Nephron progenitor cell (in vitro differentiated cells): ENCODE results near the gene CSMD2.
A peak's percentile ranks its signal among the peaks of the same experiment; 100 is the strongest.
"Not testable (repeated sequence)": the region's sequence is repeated elsewhere in the genome, so short reads cannot be mapped to it uniquely, and the experiment has no call there.

Experiments
- DNase-seq: peaks from one replicate; pipeline ENCODE4 v3.0.0; 2021
- H3K27ac Mint-ChIP-seq: 2 replicates; pipeline ENCODE4 v1.8.0; 2021; ENCODE audit warnings: mild to moderate bottlenecking, moderate library complexity, mixed read lengths
- H3K27me3 Mint-ChIP-seq: 2 replicates; pipeline ENCODE4 v1.8.0; 2021; ENCODE audit warnings: mild to moderate bottlenecking, low read depth, mixed read lengths; ENCODE audit not compliant: poor library complexity
- H3K36me3 Mint-ChIP-seq: 2 replicates; pipeline ENCODE4 v1.8.0; 2021; ENCODE audit warnings: low read depth, mixed read lengths
- H3K4me1 Mint-ChIP-seq: 2 replicates; pipeline ENCODE4 v1.8.0; 2021; ENCODE audit warnings: mixed read lengths
- H3K4me3 Mint-ChIP-seq: 2 replicates; pipeline ENCODE4 v1.8.0; 2021; ENCODE audit warnings: mild to moderate bottlenecking, moderate library complexity, mixed read lengths
- H3K9me3 Mint-ChIP-seq: 2 replicates; pipeline ENCODE4 v1.8.0; 2021; ENCODE audit warnings: mild to moderate bottlenecking, moderate library complexity, mixed read lengths
- TF ChIP-seq, protein P1 (sequence below): fragments of 200-600 bp; sonication (generic); IDR thresholded peaks from 2 replicates; pipeline ENCODE4 v1.5.0; 2021; ENCODE audit warnings: antibody characterized with exemption

CSMD2 gene

DNA sequence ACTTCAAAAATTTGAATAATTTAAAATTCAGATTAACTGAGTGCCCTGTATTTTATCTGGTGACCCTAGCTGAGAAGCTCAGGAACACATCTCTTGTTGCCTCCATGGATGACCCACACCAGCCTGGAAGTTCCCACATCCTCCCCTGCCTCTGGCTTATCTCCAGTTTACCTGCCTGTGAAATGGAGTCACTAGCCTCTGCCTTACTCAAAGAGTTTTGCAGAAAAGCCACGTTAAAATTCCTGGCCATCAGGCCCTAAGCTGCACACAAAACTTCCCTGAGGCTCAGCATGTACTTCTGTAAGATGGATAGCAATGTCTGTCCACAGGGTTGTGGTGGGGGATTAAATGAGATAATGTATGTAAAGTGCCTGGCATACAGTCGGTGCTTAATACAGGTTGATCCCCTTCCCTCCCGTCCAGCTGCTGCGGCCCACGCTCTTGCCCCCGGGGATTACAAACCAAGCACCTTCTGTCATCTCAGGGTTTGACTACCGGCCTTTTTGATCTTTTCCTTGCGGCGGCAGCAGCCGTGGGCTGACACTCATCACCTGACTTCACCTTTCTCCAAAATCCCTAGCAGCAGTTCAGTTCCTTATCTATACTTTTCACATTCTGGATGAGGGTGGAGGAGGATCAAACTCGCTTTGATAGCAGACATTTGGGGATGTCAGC lies 136.5 kb downstream of the CSMD2 start:
- TF ChIP-seq, protein P1, sequence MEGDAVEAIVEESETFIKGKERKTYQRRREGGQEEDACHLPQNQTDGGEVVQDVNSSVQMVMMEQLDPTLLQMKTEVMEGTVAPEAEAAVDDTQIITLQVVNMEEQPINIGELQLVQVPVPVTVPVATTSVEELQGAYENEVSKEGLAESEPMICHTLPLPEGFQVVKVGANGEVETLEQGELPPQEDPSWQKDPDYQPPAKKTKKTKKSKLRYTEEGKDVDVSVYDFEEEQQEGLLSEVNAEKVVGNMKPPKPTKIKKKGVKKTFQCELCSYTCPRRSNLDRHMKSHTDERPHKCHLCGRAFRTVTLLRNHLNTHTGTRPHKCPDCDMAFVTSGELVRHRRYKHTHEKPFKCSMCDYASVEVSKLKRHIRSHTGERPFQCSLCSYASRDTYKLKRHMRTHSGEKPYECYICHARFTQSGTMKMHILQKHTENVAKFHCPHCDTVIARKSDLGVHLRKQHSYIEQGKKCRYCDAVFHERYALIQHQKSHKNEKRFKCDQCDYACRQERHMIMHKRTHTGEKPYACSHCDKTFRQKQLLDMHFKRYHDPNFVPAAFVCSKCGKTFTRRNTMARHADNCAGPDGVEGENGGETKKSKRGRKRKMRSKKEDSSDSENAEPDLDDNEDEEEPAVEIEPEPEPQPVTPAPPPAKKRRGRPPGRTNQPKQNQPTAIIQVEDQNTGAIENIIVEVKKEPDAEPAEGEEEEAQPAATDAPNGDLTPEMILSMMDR = no peak
- no peak for DNase-seq
- Mint-ChIP-seq H3K27ac (peak overlapping the region; percentile 65), H3K27me3 (peaks cover 4% of the 10 kb centered on the region), H3K9me3 (no peaks in the 10 kb centered on the region), H3K4me1 (no peaks in the 10 kb centered on the region), H3K4me3 (no peak overlapping the region), H3K36me3 (no peaks in the 10 kb centered on the region)

DNA sequence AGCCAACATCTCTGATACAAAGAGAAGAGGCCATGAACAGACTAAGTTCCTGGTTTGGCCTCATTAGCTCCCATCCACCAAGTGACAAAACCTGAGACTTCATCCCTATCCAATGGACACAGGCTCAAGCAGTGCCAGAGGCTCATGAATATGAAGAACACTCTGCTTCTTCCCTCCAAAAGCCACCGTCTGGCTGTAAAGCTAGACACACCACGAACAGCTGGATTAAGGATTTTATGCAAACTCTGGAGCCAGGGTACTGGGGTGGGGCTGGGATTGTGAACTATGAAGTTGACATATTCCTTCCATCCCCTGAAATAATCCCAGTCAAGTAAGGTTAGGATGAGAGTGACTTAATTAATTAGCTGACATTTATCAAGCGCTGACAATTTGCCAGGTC lies 139.4 kb downstream of the CSMD2 start:
- H3K4me1 Mint-ChIP-seq = no peaks in the 10 kb centered on the region
- peaks cover 7% of the 10 kb centered on the region for H3K27me3 Mint-ChIP-seq

DNA sequence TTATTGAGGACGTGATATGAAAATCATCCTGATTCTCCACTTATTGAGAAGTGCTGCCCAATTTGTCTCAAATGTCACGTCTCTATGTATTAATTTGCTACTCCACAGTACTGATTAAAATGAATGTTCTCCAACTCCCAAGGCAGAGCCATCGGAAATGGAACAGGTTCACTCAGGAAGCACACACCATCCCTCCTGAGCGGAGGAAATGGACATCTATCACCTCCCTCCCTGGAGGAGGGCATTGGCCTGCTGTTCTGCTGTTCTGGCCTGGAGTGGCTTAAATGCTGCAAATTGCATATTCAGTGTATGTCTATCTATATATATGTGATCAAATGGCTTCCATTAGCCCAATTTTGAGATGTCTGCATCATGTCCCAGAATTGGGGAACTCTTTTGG lies 140.5 kb downstream of the CSMD2 start:
- peaks cover 7% of the 10 kb centered on the region for H3K27me3 Mint-ChIP-seq
- H3K36me3 Mint-ChIP-seq = no peaks in the 10 kb centered on the region
- H3K4me3 Mint-ChIP-seq = no peak overlapping the region
- no peak for DNase-seq
- no peaks in the 10 kb centered on the region for H3K4me1 Mint-ChIP-seq
- H3K27ac Mint-ChIP-seq = no peak overlapping the region
- TF ChIP-seq, protein P1 = no peak
- no peaks in the 10 kb centered on the region for H3K9me3 Mint-ChIP-seq

More for the DNA sequence above, 139.4 kb downstream of the CSMD2 start:
- Mint-ChIP-seq H3K9me3 (no peaks in the 10 kb centered on the region), H3K36me3 (no peaks in the 10 kb centered on the region), H3K4me3 (no peak overlapping the region), H3K27ac (no peak overlapping the region)
- TF ChIP-seq, protein P1 = no peak
- no peak for DNase-seq

DNA sequence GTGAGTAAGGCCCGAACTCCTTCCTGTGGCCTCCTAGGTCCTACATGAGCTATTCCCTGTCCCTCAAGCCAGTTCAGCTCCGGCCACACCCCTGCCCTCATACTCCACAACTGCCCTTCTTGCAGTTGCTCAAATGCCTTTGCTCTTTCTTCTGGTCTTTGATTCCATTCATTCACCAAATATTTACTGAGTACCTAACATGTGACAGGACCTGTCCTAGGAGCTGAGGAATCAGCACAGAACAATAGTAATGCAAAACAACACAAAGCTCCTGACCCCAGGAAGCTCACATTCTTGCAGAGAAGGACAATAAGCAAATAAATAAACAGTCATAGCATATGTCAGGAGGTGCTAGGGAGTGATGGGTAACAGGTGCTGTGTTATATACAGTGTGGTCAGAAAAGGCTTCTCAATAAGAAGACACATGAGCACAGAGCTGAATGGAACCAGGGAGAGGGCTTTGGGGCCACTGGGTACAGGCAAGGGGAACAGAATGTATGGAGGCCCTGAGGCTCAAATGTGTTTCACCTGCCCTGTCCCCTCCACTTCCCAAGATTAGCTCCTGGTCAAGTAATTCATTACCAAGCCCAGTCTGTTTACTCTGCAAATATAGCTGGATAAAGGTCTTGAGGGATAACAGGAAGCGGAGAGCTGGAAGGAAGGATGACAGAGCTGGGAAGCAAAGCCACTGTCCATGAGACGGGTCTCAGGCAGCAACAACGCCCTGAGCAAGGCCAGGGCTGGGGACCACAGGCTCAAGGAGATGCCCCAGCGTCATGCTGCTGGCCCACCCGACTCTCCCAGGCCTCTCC lies 145.1 kb downstream of the CSMD2 start:
- Mint-ChIP-seq H3K27ac (no peak overlapping the region), H3K4me3 (no peak overlapping the region), H3K27me3 (peaks cover 11% of the 10 kb centered on the region), H3K9me3 (no peaks in the 10 kb centered on the region), H3K4me1 (no peaks in the 10 kb centered on the region), H3K36me3 (no peaks in the 10 kb centered on the region)
- no peak for DNase-seq
- TF ChIP-seq, protein P1 = no peak

DNA sequence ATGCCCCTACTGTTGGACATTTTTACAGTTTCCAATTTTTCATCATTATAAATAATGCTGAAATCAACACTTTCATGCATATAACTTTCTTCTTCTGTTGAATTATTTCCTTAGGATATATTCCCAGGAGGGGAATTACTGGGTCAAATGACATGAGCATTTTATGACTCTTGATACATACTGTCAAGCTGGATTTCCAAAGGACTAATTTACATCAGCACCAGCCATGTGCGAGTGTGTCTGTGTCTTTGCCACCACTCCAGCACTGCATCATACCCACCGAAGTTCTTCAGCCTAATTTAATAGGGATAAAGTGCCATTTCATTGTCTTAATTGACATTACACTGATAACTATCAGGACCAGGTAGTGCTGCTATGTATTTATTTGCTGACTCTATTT lies 146.7 kb downstream of the CSMD2 start:
- Mint-ChIP-seq H3K9me3 (no peaks in the 10 kb centered on the region), H3K27ac (no peak overlapping the region), H3K4me3 (no peak overlapping the region), H3K36me3 (no peaks in the 10 kb centered on the region), H3K27me3 (peaks cover 8% of the 10 kb centered on the region), H3K4me1 (no peaks in the 10 kb centered on the region)
- DNase-seq = no peak
- TF ChIP-seq, protein P1 = no peak

DNA sequence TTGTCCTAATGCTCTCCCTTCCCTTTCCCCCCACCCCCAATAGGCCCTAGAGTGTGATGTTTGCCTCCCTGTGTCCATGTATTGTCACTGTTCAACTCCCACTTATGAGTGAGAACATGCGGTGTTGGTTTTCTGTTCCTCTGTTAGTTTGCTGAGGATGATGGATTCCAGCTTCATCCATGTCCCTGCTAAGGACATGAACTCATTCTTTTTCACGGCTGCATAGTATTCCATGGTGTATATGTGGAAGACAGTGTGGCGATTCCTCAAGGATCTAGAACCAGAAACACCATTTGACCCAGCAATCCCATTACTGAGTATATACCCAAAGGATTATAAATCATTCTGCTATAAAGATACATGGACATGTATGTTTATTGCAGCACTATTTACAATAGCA lies 148.7 kb downstream of the CSMD2 start:
- H3K36me3 Mint-ChIP-seq, H3K9me3 Mint-ChIP-seq, H3K27me3 Mint-ChIP-seq, DNase-seq, H3K27ac Mint-ChIP-seq, H3K4me3 Mint-ChIP-seq, H3K4me1 Mint-ChIP-seq: not testable (repeated sequence)
